Measurements from ENCODE around the gene TMEM107. TPM values are rescaled to one million over a fixed set of nuclear protein-coding genes. Genes with fewer than 3 reads are reported as not detected.

The TMEM107 gene
- polyA plus RNA-seq, 1 donor: 5.5 TPM

DNA sequence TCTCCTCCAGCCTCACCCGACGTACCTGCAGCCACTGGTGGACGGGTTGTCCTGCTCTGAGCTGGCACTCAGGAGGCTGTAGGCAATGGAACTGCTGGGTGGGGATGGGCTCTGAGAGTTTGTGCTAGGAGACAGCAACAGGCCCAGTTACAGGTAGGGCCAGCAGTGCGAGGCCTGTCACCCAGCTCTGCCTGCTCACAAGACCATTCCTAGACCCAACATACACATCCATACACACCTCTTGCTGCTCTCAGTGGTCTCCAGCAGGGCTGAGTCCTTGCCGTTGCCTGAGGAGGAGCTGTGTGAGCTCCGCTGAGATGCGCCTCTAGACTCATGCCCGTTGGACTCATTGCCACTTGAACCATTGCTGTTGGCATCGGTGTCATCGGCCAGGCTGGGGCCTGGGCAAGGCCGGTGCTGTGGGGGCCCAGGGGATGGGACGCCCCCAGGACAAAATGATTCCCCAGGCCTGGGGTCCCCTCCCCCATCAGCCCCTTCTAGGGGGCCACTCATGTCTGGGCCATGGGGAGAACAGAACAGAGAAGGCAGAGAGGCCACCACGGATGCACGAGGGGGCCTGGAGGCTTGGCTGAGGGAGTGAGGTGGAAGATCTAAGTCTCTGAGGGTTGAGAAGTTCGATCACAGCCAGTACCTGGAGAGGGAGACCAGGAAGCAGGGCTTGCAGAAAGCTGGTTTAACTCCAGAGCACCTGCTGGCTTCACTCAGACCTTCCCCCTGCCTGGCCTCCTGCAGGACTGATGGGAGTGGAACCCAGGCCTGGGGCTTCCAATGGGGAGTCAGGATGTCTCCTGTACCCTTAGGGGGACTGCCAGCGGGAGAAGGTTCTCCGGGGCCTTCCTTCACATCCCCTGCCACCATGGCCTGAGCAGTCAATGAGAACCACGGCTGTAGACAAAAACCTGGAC is 25.7 kb downstream of the TMEM107 start:
- DNase-seq: no peak

DNA sequence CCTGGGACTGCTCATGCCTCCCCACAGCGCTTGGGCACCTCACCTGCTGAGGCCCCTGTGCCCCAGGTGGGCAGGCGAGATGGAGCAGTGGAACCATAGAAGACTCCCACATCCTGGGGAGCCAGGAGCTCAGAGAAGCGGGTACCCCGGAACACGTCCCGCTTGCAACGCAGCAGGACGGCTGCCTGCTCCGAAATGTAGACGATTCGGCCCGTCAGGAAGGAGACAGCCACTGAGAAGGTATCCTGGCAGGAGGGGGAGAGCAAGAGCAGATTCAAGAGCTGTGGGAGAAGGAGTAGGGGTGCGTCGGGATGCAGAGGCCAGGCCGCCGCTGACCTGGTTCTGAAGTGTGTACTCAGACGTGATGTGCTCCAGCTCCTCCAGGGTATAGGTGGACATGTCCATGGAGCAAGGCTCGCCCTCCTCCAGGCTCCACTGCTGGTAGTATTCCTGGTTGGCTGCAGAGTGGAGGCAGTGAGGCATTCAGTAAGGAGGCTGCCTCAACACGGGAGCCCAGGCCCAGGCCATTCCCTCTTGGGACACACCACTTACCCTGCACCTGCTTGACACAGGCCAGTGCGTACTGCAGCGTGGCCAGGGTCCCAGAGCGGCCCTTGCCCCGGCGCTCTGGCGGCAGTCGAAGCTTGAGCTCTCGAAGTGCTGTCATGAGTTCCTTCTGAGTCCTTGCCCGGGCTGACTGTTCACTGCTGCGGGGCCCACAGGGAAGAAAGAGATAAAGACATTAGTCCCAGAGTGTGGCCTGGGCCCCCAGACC is 26.6 kb downstream of the TMEM107 start:
- no peak for DNase-seq

DNA sequence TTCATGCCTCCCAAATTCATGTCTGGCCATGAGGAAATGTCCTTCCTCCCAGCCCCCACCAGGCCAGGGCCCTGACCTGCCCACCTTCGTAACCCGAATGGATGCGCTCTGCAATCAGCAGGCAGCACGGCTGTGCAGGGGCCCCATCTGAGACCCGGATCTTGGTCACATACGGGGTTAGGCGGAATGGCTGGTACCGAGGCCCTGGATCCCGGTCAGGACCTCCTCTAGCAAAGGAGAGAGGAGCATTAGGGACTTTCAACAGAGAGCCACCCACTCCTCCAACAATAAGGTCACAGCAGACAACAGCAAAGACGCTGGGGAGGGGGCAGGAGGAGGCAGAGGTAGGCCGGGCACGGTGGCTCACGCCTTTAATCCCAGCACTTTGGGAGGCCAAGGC is 27.6 kb downstream of the TMEM107 start:
- DNase-seq: no peak

DNA sequence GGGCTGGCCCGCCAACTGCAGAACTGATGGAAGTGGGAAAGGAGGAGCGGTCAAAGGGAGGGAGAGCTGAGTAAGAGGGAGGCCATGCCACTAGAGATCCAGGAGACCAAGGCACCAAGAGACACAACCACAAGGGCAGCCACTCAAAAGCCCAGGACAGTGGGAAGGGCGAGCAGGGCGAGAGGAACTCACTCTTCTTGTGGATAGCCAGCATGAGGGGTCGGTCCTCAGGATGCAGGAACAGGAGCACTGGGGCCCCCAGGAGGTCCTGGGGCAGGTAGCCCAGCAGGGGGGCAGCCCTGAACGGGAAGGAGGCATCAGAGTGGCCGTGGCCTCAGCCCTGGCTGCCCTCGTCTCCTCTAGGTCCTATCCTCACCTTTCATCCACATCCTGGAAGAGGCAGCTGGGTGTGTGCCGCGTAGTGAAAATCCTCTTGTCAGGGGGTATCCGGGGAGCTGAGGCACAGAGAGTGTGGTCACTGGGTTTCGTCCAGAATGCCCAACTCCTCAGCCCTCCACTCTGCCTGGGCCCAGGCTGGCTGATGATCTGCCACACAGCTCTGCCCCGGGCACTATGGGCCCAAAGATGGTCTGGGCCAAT is 28.3 kb downstream of the TMEM107 start:
- no peak for DNase-seq

DNA sequence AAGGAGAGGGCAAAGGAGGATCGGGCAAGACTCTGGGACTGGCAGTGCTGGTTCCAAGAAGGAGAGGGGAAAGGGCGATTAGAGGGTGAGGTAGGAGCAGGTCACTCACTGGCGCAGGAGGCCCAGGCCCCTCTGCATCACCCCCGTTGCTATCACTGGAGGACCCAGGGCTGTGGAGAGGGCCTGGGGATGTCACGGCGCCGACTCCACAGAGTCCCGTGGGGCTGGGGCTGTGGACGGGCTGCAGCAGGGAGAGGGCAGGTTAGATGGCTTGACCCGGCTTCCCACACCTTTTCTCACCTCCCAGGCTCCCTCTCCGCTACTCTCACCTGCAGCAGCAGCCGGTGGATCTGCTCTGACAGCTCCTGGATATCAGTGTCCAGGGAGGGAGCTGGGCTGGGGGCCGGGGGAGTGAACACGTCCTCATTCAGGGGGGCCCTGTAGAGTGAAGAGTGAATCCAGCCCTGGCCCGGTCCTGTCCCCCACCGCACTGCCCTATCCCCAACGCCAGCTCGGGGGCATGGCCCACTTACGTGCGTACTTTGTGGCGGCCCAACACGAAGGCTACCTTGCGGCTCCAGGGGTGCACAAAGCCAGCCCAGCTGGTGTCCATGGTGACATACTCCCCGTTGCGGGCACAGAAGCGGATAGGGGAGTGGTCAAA is 28.9 kb downstream of the TMEM107 start:
- no peak for DNase-seq

DNA sequence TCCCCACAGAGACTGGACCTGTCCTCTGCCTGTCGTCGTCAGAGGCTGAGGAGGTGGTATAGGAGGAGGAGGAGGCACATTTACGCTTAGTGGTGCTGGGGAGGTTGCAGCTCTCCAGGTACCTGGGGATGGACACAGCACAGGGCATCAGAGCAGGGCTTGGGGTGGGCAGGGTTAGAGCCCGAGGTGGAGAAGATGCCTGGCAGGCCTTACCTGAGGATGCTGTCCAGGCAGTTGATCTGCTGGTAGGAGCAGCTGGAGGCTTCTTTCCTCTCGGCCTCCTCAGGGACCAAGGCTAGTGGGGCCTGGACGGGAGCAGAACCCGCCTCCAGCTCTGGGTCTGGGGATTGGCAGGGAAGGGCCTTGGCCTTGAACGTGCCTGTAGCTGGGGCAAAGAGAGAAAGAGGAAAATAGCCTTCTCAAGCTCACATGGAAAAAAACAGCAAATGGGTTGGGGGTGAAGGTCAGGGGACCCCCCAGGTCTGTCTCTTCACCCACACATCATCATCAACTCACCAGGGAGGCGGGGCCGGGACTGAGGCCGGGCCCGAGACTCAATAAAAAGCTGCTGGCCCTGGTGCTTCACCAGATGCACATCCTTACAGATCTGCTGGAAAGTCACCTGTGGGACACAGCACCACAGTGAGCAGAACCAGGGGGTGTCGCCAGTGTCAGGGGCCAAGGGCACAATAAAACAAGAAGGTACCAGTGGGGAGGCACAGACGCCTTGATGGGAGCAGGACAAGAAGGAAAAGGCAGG is 29.6 kb downstream of the TMEM107 start:
- no peak for DNase-seq

DNA sequence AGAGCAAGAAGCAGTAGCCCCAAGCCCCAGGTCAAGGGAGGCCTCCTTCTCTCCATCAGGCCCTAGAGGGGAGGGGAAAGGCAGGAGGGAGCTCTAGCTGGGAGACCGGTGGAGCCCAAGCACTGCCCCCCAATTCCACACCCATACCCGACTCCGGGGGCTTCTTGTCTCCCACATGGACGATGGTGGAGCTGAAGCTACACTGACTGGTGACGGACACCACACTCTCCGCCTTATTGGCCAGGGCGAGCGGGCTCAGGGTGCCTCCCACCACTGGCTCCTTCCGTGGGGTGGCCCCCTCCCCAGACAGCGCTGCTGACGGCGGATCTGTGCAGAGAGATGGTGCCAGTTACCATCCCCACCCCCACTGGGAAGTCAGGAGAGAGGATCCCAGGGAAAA is 30.4 kb downstream of the TMEM107 start:
- no peak for DNase-seq

DNA sequence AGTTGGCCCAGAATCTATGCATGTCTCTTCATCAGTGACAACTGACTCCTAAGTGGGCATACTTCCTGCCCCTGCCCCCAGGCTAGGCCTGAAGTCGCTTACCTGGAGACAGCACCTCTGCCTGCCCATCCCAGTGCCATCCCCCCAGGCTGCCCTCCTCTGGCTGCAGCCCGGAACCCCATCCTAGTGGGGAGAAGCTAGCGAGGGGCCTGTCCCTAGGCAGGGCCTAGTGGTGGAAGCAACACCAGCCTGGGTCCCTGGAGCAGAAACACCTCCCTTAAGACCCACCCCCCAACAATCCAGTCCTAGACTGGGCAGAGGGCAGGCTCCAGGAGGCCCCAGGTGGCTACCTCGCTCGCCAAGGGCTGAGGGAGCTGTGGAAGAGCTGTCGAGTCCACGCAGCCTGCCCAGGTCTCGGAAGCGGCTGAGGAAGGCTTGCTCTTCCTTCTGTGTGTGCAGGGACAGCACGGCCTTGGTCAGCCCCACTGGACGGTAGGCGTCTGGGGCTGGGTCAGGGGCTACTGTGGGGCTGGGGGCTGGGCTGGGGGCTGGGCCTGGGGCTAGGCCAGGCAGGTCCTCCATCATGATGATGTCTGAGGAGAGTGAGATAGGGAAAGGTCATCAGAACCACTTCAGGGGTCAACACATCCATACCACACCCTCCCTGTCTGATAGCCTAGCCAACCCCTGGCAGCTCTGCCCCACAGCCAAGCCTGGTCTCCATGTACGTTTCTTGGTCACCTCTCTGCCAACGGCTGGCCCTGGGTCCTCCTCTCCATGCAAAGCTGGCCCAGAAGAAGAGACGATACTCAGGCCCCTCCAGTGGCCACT is 31.6 kb downstream of the TMEM107 start:
- DNase-seq: no peak

DNA sequence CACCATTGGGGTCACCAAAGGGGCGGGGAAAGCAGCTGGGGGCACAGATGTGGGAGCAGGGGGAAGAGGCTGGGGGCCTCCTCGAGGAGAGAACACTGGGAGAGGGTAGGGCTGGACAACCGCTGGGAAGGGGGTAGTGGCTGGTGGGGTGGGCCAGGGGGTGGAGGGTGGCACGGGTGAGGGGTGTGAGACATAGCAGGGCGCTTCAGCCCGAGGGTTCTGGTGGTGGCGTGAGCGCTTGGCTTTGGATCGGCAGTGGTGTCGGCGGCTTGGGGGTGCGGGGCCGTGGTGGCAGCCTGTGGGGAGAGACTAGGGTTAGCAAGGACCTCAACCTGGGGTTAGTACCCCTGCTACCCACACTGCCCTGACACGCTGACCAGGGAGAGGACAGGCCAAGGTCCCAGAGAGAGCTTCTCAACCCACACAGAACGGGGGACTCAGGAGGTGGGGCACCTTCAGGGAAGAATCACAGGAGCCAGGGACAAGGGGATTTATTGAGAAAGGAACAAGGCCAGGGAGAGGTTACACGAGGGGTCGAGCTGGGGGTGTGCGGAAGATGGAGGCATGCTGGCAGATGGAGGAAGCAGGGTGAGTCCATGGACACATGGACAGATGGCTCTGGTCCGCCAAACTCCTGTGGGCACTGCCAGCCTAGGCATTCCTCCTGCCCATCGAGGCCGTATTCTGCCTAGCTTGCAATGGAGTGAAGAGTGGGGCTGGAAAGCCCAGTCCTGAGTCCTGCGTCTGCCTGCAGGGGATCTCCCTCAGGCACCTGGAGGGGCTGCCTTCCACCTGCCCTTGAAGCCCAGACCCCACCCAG is 32.4 kb downstream of the TMEM107 start:
- DNase-seq: no peak

DNA sequence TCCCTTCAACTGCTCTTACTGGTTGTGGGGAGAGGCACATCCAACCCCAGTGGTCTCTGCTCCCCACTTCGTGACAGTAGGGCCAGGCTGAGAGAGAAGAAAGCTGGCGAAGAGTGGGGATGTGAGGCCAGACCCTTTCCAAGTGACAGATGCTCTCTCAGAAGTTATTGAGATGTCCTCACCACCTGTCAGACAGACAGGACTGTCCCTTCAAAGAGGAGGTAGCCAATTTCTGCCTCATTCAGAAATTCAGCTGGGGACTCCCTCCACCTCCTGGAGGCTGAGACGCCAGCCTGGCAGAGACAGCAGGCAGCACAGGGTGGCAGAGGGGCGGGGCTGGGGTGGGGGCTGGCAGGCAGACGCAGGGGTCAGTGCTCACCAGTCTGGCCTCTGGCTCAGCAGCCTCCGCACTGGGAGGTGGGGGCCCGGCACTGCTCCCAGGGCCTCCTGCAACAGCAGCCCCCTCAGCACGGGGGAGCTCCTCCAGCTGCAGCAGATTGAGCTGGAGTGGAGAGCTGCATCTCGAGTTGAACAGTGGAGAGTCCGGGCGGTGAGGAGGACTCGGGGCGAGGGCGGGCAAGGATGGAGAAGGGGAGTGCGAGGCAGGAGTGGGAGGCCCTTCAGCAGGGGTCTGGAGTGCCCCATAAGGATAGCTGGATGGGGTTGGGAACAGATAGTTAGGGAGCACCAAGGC is 33.1 kb downstream of the TMEM107 start:
- no peak for DNase-seq

DNA sequence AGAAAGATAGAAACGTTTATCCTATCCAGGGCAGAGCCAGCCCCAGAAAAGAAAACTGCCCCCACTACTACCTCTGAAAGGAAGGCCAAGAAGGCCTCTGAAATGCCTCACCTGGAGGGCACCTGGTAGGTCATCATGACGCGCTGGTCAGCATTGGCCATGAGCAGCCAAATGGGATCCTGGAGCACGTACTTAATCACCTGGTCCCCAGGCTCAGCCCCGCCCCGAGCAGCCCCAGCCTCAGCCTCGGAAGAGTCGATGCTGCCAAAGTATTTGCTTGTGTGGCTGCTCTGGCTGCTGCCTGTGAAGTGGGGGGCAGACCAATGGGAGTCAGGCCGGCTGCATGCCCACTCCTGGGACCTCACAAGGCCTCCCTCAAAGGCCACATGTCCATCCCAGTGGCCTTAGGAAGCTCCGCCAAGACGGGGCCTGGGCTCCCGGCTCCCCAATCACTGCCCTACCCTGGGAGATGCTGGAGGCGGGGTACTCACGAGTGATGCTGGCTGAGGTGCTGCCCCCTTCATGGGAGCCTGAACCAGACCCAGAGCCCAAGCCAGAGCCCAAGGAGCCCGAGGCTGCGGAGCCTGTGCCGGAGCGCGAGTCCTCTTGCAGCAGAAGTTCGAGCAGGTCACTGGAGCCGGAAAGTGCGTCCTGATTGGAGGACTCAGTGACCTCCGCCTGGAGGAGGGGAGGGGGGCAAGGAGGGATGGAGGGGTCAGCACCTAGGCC is 33.9 kb downstream of the TMEM107 start:
- DNase-seq: no peak

DNA sequence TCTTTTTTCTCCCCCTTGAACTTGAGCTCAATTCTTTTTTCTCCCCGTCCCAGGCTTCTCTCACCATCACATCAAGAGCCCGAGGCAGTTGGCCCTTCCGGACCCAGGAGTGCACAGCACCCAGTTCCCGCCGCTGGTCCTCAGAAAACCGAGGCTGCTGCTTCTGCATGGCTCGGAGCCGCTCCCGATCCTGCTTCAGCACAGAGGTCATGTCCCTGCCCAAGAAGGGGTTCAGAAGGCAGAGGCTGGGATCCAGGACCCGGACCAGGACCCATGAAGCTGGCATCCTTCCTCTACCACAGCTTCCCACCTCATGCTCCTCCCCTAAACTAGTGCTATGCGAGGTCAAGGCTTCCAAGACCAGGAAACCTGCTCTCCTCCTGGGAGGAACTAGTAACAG is 34.4 kb downstream of the TMEM107 start:
- no peak for DNase-seq

DNA sequence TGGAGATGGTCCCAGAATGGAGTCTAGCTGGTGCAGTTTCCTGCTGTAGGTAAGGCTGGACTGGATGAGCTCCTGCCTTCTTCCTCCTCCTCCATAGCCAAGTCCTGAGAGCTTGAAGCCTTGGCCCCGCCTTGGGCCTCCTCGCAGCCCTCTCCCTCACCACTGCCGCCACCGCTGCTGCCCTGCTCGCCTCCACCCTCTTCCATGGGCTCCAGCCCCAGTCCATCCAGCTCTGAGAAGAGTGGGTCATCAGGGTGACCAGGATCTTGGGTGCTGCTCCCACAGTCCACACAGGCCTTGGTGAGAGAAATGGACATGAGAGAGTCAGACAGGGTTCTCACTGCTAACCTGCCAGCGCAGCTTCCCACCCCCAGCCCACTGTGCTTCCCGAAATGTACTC is 35.1 kb downstream of the TMEM107 start:
- DNase-seq: no peak

DNA sequence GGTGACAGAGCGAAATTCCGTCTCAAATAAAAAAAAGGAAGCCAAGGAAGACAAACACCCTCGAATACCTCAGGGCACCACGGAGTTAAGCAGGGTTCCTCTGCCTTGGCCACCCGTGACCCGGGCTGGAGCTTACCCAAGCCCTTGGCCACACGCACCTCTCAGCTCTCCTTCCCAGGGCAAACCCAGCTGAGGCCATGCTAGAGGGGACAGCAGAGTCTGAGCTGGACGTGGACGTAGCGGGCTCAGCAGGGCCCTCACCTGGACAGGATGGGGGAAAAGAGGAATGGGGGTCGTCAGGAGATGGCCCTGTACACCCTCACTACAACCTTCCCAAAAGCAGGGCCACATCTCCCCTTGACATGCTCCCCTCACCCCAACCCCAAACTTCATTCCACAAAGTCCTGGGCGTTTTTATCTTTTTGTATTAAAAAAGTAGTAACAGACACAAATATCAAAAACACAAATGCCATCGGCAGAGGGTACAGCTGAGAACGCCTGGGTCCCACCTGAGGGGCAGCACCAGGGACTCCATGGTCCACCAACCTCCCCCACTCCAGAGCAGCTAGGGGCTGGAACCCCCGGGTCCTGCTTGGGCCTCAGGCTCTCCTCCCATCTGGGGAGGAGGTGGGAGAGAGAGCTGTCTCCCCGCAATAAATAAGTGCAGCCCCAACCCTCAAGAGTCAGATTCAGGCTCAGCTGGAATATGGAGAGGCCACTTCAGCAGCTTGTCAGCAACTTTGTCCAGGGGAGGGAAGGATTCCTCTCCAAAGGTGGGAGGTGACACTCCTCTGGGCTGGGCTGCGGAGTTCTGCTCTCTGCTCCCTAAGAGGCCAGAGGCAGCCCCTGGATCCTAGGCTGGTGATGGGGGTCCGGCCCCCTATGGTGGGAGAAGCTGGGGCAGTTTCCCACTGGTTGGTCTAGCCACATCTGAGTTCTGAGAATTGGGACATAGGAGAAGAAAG is 35.8 kb downstream of the TMEM107 start:
- no peak for DNase-seq

DNA sequence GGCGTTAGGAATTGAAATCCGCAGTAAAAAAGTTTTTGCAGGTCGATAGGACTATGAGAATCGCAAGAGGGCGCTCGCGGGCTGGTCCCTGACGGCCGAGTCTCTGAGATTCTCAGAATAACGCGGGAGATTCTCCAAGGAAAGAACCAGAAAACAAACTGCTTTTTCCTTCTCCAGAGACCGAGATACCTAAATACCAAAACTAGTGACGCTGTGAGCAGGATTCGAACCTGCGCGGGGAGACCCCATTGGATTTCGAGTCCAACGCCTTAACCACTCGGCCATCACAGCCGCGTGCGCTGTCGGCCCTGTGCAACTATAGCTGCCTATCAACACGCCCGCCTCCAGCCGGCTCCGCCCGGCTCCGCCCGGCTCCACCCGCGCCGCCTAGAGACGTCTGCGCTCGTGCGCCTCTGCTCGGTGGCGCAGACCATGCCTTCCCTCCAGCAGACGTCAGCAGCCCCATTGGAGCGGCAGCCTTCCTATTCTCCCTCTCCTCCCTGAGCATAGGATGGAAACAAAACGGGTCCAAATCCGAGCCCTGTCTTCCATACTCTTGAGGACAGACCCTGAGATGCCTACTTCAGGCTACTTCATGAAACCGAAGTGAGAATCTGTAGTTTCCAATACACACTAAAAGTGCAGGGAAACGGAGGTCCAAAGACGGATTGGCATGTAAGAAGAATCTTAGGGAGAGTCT is 37.4 kb downstream of the TMEM107 start:
- DNase-seq: peak; percentile 95

DNA sequence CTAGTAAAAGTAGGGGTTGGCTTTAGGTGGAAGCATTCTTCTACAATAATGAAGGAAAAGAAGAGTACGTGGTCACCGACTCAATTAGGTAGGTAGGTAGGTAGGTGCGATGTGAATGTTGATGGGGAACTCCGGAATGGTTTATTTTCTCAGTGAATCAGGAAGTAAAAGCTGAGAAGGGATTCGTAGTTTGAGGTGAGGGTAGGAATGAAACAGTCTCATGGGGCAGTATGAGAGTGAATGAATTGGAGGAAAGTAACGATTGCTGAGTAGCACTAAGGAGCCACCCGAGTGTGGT is 37.9 kb downstream of the TMEM107 start:
- DNase-seq: no peak

Measured in hindlimb muscle (tissue), 1 donor.